Spleen (tissue), 11 donors: Measurements from ENCODE around the gene TPST1. TPM values are rescaled to one million over a fixed set of nuclear protein-coding genes. Genes with fewer than 3 reads are reported as not detected.
"Not testable (repeated sequence)": the region's sequence is repeated elsewhere in the genome, so short reads cannot be mapped to it uniquely, and the experiment has no call there.

Experiments used
- DNase-seq: peaks from one replicate; pipeline ENCODE4 v3.0.0-alpha.2; 2020
- H3K27ac ChIP-seq, 8 donors: fragments of 200-600 bp; sonication (generic) in 7 of 8; 1 replicate in 4 of 8; 2 replicates in 4 of 8; pipeline versions ENCODE4 v1.5.0 to v1.8.0; 2016 to 2021; ENCODE audit warnings: inconsistent platforms in 4 of 8, mild to moderate bottlenecking in 4 of 8, moderate library complexity in 1 of 8
- H3K27me3 ChIP-seq, 7 donors: fragments of 200-600 bp; sonication (generic) in 6 of 7; replicated peaks in 1 of 7; 1 replicate in 4 of 7; 2 replicates in 3 of 7; pipeline versions ENCODE4 v1.5.0 to v1.8.0; 2016 to 2021; ENCODE audit warnings: inconsistent platforms in 3 of 7, mild to moderate bottlenecking in 1 of 7
- H3K36me3 ChIP-seq, 6 donors: fragments of 200-600 bp; sonication (generic) in 5 of 6; 1 replicate in 4 of 6; 2 replicates in 2 of 6; pipeline versions ENCODE4 v1.5.0 to v1.8.0; 2016 to 2021; ENCODE audit warnings: inconsistent platforms in 2 of 6
- H3K4me1 ChIP-seq, 6 donors: fragments of 200-600 bp; sonication (generic) in 5 of 6; 1 replicate in 3 of 6; 2 replicates in 3 of 6; pipeline versions ENCODE4 v1.5.0 to v1.8.0; 2016 to 2021; ENCODE audit warnings: inconsistent platforms in 3 of 6
- H3K4me3 ChIP-seq, 8 donors: fragments of 200-600 bp; sonication (generic) in 7 of 8; 1 replicate in 4 of 8; 2 replicates in 4 of 8; pipeline versions ENCODE4 v1.5.0 to v1.8.0; 2016 to 2021; ENCODE audit warnings: inconsistent platforms in 4 of 8, mild to moderate bottlenecking in 4 of 8, moderate library complexity in 2 of 8
- H3K9me3 ChIP-seq, 8 donors: fragments of 200-600 bp; sonication (generic) in 7 of 8; 1 replicate in 4 of 8; 2 replicates in 4 of 8; pipeline versions ENCODE4 v1.5.0 to v1.8.0; 2016 to 2021; ENCODE audit warnings: inconsistent platforms in 4 of 8
- POLR2A ChIP-seq, 3 donors: fragments of 450-650 bp; IDR thresholded peaks; one replicate each; pipeline ENCODE4 v1.5.1; 2017; ENCODE audit warnings: antibody characterized with exemption in 3 of 3, mild to moderate bottlenecking in 1 of 3
- POLR2AphosphoS5 ChIP-seq, 3 donors: sonication (generic); formaldehyde crosslinking; IDR thresholded peaks; one replicate each; pipeline ENCODE4 v1.5.1; 2017; ENCODE audit warnings: antibody characterized with exemption in 3 of 3
- WGBS, 5 donors: extraction: QIAGEN DNeasy Blood & Tissue Kit in 3 of 5; methylation state at CpG; one replicate each; pipeline versions ENCODE4 v1.1.5 to v1.1.7; 2013 to 2018; 5-methylcytosine and 5-hydroxymethylcytosine counted together
- intact Hi-C: fragments of 100-400 bp; cut with DNase I; formaldehyde crosslinking; loops from one replicate; pipeline ENCODE4 v1.15.0; 2023; ENCODE audit warnings: low total_unique reads
- polyA plus RNA-seq, 3 donors: library from polyadenylated mRNA; stranded (reverse); fragments of 200-250 nt; gene quantifications; one replicate each; pipeline ENCODE4 v1.2.1, GENCODE V29; 2013
- total RNA-seq, 7 donors: library from RNA; depleted of rRNA in 3 of 7; stranded (reverse); fragments of >200 nt in 3 of 7; fragmentation: NEBNext Ultra II Directional in 4 of 7; extraction: Animal tissue kit (Norgen Biotek cat#: 25700) in 4 of 7; gene quantifications; one replicate each; pipeline versions ENCODE4 v1.1.0 to v1.2.1, GENCODE V29; 2016 to 2021
- TF ChIP-seq, protein P1 (sequence below), 11 experiments: fragments of 200-600 bp in 7 of 11; fragments of 450-650 bp in 4 of 11; sonication (generic) in 4 of 11; IDR thresholded peaks in 8 of 11; conservative IDR thresholded peaks in 3 of 11; 1 replicate in 7 of 11; 2 replicates in 4 of 11; pipeline versions ENCODE4 v1.4.0 to v1.8.0; 2016 to 2021; ENCODE audit warnings: antibody characterized with exemption in 11 of 11, inconsistent platforms in 4 of 11, mild to moderate bottlenecking in 1 of 11
- donor health status: healthy with polysubstance abuse.
- donor health status: DM: no; HTN: no; CAD: no; lungs with moderate emphysema.
- donor health status: DM: no; HTN: no; CAD: no.
- donor health status: Bipolar disorder and iron deficiency.
- donor health status: healthy.
- donor health status: DM: no; HTN: no; CAD: no.
- donor health status: DM: yes; HTN: yes; CAD: no.

TPST1 gene
- total and polyA plus RNA-seq, 10 donors: 4.8 to 58.5 (median 27.1) TPM

DNA sequence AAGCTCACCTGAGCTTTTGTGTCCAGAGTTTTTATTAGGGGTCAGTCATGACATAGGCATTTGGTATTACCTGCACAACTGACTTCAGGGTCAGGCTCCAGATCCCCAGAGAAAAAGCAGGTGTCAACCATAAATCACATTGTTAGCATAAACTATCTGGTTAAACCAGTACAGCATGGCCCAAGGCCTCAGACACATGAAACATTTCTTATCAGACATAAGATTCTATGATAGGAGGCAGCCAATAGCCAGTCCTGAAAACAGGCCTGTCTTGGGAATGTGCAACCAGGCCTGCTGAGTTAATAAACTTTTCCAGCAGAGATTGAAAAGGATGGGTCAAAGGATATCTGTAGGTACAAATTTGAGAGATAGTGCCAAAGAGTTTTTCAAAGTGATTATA is 116.1 kb downstream of the TPST1 start:
- Histone ChIP-seq H3K4me3 (no peak overlapping the region), H3K27me3 (no peaks in the 10 kb centered on the region), H3K36me3 (peaks cover 0 to 4% (median 0%) of the 10 kb centered on the region in 6 donors), H3K27ac (no peak overlapping the region), H3K9me3 (peaks cover 0 to 24% (median 13%) of the 10 kb centered on the region in 8 donors), H3K4me1 (peaks cover 0 to 11% (median 0%) of the 10 kb centered on the region in 6 donors)
- no peak for DNase-seq
- intact Hi-C loops: no loop called here
- TF ChIP-seq POLR2A (IDR thresholded peaks at IDR 0.05): no peak
- TF ChIP-seq POLR2AphosphoS5 (IDR thresholded peaks at IDR 0.05): no peak
- TF ChIP-seq, protein P1, sequence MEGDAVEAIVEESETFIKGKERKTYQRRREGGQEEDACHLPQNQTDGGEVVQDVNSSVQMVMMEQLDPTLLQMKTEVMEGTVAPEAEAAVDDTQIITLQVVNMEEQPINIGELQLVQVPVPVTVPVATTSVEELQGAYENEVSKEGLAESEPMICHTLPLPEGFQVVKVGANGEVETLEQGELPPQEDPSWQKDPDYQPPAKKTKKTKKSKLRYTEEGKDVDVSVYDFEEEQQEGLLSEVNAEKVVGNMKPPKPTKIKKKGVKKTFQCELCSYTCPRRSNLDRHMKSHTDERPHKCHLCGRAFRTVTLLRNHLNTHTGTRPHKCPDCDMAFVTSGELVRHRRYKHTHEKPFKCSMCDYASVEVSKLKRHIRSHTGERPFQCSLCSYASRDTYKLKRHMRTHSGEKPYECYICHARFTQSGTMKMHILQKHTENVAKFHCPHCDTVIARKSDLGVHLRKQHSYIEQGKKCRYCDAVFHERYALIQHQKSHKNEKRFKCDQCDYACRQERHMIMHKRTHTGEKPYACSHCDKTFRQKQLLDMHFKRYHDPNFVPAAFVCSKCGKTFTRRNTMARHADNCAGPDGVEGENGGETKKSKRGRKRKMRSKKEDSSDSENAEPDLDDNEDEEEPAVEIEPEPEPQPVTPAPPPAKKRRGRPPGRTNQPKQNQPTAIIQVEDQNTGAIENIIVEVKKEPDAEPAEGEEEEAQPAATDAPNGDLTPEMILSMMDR (IDR thresholded peaks at IDR 0.05 in 8 of 11, conservative IDR thresholded peaks at IDR 0.05 in 3 of 11): no peak

DNA sequence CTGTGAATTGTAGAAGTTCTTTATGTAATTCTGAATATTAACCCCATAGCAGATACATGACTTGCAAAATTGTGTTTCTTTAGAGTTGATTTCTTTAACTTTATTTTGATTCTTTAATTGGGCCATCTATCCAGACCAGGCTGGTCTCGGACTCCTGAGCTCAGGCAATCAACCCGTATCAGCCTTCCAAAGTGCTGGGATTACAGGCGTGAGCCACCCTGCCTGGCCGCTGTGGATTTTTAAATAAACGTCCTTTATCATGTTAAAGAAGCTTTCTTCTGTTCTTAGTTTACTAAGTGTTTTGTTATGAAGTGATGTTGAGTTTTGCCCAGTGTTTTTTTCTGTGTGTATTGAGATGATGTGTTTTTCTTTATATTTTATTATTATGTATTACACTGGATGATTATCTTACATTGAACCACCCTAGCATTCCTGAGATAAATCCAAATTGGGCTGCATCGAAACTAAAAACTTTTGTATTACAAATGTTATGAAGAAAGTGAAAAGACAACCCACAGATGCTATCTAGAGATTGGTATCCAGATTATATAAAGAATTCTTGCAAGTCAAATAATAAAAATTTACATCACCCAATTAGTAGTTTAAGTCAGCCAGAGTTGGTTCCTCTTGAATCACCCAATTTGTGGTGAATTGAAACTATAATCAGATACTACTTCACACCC is 118.1 kb downstream of the TPST1 start:
- Histone ChIP-seq H3K27me3 (no peaks in the 10 kb centered on the region), H3K36me3 (peaks cover 0 to 4% (median 0%) of the 10 kb centered on the region in 6 donors), H3K27ac (no peak overlapping the region), H3K9me3 (peaks cover 0 to 24% (median 13%) of the 10 kb centered on the region in 8 donors), H3K4me3 (no peak overlapping the region), H3K4me1 (peaks cover 0 to 15% (median 2%) of the 10 kb centered on the region in 6 donors)
- DNase-seq: no peak
- 90 to 98% (median 94%) methylated on average over 6 of the region's 6 CpGs for WGBS, 5 donors
- intact Hi-C loops: no loop called here
- TF ChIP-seq POLR2A (IDR thresholded peaks at IDR 0.05): no peak
- TF ChIP-seq, protein P1 (IDR thresholded peaks at IDR 0.05 in 8 of 11, conservative IDR thresholded peaks at IDR 0.05 in 3 of 11): no peak
- TF ChIP-seq POLR2AphosphoS5 (IDR thresholded peaks at IDR 0.05): no peak

DNA sequence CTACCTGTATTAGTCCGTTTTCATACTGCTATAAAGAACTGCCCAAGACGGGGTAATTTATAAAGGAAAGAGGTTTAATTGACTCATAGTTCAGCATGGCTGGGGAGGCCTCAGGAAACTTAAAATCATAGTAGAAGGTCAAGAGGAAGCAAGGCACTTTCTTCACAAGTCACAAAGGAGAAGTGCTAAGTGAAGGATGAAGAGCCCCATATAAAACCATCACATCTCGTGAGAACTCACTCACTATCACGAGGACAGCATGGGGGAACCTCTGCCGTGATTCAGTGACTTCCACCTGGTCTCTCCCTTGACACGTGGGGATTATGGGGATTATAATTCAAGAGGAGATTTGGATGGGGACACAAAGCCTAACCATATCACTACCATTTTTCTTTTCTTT is 119.9 kb downstream of the TPST1 start:
- DNase-seq, H3K36me3 ChIP-seq, H3K4me3 ChIP-seq, H3K27me3 ChIP-seq, intact Hi-C loops: not testable (repeated sequence)
- Histone ChIP-seq H3K27ac (peak overlapping the region in 1 of 8 donors; percentile 46), H3K4me1 (peaks cover 0 to 15% (median 2%) of the 10 kb centered on the region in 6 donors), H3K9me3 (peaks cover 0 to 24% (median 13%) of the 10 kb centered on the region in 8 donors)
- WGBS, 5 donors: 39 to 70% (median 50%) methylated on average over 6 of the region's 6 CpGs

DNA sequence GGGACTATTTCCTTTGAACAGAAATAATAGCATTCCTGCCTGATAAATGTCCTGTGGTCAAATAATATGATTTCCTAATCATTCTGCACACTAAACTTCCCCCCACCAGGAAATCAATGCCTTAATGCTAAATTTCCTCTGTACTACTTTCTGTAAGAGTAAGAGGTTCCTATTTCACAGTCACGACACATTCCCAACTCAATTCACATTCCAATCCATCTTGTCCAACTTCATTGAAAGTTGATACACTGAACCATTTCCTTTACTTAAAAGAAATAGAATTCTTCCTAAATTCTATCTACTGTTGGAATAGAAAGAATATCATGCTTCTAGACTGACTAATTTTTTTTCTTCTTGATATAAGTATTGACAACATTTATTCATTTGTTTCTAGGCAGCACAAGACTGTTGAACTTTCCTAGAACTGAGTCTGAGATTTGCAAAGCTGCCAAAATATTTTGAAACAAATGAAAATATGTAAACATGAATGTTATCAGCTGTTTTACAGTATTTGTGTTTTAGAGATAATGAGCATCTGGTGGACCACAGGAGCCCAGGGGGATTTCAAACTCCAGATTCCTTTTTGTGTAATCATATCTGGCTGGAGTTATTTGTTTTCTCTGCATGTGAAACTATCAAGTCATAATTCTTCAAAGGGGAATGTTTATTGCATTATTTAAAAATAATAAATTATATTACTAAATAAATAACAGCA is 121.5 kb downstream of the TPST1 start:
- H3K4me3 ChIP-seq: no peak overlapping the region
- intact Hi-C loops: no loop called here
- H3K4me1 ChIP-seq: peaks cover 0 to 23% (median 2%) of the 10 kb centered on the region in 6 donors
- TF ChIP-seq, protein P1 (IDR thresholded peaks at IDR 0.05 in 8 of 11, conservative IDR thresholded peaks at IDR 0.05 in 3 of 11): no peak
- TF ChIP-seq POLR2AphosphoS5 (IDR thresholded peaks at IDR 0.05) (no peak), POLR2A (IDR thresholded peaks at IDR 0.05) (no peak)
- H3K27ac ChIP-seq: peak overlapping the region in 1 of 8 donors; percentile 12
- H3K9me3 ChIP-seq: peaks cover 0 to 9% (median under 1%) of the 10 kb centered on the region in 8 donors
- H3K36me3 ChIP-seq: peaks cover 0 to 4% (median 0%) of the 10 kb centered on the region in 6 donors
- no peaks in the 10 kb centered on the region for H3K27me3 ChIP-seq
- whole genome bisulfite sequencing, 5 donors: 32 to 68% (median 63%) methylated on average over 1 of the region's 1 CpG
- DNase-seq: no peak
